H1 (cell line): Measurements from ENCODE around the gene NSUN6. TPM values are rescaled to one million over a fixed set of nuclear protein-coding genes. Genes with fewer than 3 reads are reported as not detected.
A peak's percentile ranks its signal among the peaks of the same experiment; 100 is the strongest.

Source experiments
- CTCF ChIA-PET: fragments of 300-600 bp; sonication (Branson Sonifier 250); formaldehyde crosslinking; loops from one replicate; lab custom pipeline; 2021; ENCODE audit not compliant: partially characterized antibody; lab: Charles Lee
- POLR2A ChIA-PET: fragments of 300-600 bp; sonication (Branson Sonifier 250); formaldehyde crosslinking; loops from one replicate; lab custom pipeline; 2021; ENCODE audit warnings: inconsistent platforms; ENCODE audit not compliant: partially characterized antibody; lab: Charles Lee
- DNase-seq, 2 experiments: peaks; one replicate each; pipeline versions ENCODE4 v3.0.0 to v3.0.0-alpha.2; 2010 to 2022; ENCODE audit warnings: low spot score in 2 of 2, low read depth in 1 of 2, mixed read lengths in 1 of 2
- FAIRE-seq: peaks from 2 replicates; lab custom pipeline; 2011; peaks lifted over from hg19 to GRCh38; lab: Jason Lieb, UNC
- H2AFZ ChIP-seq: 2 replicates; pipeline ENCODE4 v1.8.1; 2012; ENCODE audit warnings: low read length, inconsistent platforms
- H2AK5ac ChIP-seq: 2 replicates; pipeline ENCODE4 v1.6.1; 2013; ENCODE audit warnings: low read depth, low read length
- H2BK120ac ChIP-seq: replicated peaks from 2 replicates; pipeline ENCODE3; 2013; ENCODE audit warnings: low read depth, low read length, inconsistent platforms
- H2BK12ac ChIP-seq: 2 replicates; pipeline ENCODE4 v1.6.1; 2013; ENCODE audit warnings: low read depth, low read length
- H2BK15ac ChIP-seq: 2 replicates; pipeline ENCODE4 v1.6.1; 2013; ENCODE audit warnings: low read length
- H2BK20ac ChIP-seq: 2 replicates; pipeline ENCODE4 v1.6.1; 2013; ENCODE audit warnings: low read length
- H2BK5ac ChIP-seq: 2 replicates; pipeline ENCODE4 v1.6.1; 2013; ENCODE audit warnings: low read depth, low read length
- H3K14ac ChIP-seq: 2 replicates; pipeline ENCODE4 v1.6.1; 2013; ENCODE audit warnings: inconsistent platforms; ENCODE audit not compliant: insufficient read length
- H3K18ac ChIP-seq: 2 replicates; pipeline ENCODE4 v1.6.1; 2013; ENCODE audit warnings: low read length; ENCODE audit errors: extremely low read depth
- H3K23ac ChIP-seq: 2 replicates; pipeline ENCODE4 v1.6.1; 2013; ENCODE audit warnings: inconsistent platforms; ENCODE audit not compliant: insufficient read length
- H3K23me2 ChIP-seq: 2 replicates; pipeline ENCODE4 v1.6.1; 2013; ENCODE audit warnings: low read depth, low read length
- H3K27ac ChIP-seq: 2 replicates; pipeline ENCODE4 v1.6.1; 2011; ENCODE audit warnings: low read depth, low read length, inconsistent platforms
- H3K27me3 ChIP-seq, 4 experiments: replicated peaks in 1 of 4; 1 replicate in 1 of 4; 2 replicates in 3 of 4; pipeline versions ENCODE4 v1.6.1 to v1.8.1; 2011 to 2013; ENCODE audit warnings: low read length in 3 of 4, mild to moderate bottlenecking in 3 of 4, inconsistent platforms in 2 of 4, mixed read lengths in 2 of 4, moderate library complexity in 1 of 4; ENCODE audit not compliant: control insufficient read depth in 3 of 4, insufficient read depth in 3 of 4; ENCODE audit errors: extremely low read depth in 1 of 4
- H3K36me3 ChIP-seq, 4 experiments: 2 replicates each; pipeline versions ENCODE4 v1.6.1 to v1.8.1; 2011 to 2013; ENCODE audit warnings: mild to moderate bottlenecking in 4 of 4, low read length in 3 of 4, moderate library complexity in 2 of 4, control low read depth in 1 of 4, inconsistent platforms in 1 of 4; ENCODE audit not compliant: insufficient read depth in 4 of 4, control insufficient read depth in 2 of 4
- H3K4ac ChIP-seq: replicated peaks from 2 replicates; pipeline ENCODE3; 2013; ENCODE audit warnings: low read length, low read depth, mixed read lengths, inconsistent platforms; ENCODE audit not compliant: insufficient read length
- H3K4me1 ChIP-seq, 4 experiments: replicated peaks in 1 of 4; 1 replicate in 1 of 4; 2 replicates in 3 of 4; pipeline versions ENCODE4 v1.6.1 to v1.8.1; 2011 to 2013; ENCODE audit warnings: low read length in 3 of 4, inconsistent platforms in 2 of 4, mixed read lengths in 1 of 4; ENCODE audit not compliant: insufficient read depth in 4 of 4, control insufficient read depth in 3 of 4
- H3K4me2 ChIP-seq, 2 experiments: 2 replicates each; pipeline versions ENCODE4 v1.6.1 to v1.8.1; 2011 to 2013; ENCODE audit warnings: low read depth in 2 of 2, low read length in 2 of 2, control low read depth in 1 of 2, inconsistent platforms in 1 of 2, mild to moderate bottlenecking in 1 of 2; ENCODE audit not compliant: insufficient read depth in 1 of 2
- H3K4me3 ChIP-seq, 4 experiments: fragments of 200-600, 300-600 bp in 1 of 4; sonication (generic), shearing (Covaris generic), sonication (Bioruptor Twin) in 1 of 4; 2 replicates each; pipeline versions ENCODE4 v1.5.1 to v1.8.1; 2011 to 2016; ENCODE audit warnings: low read length in 4 of 4, low read depth in 3 of 4, control low read depth in 2 of 4, inconsistent platforms in 2 of 4, mild to moderate bottlenecking in 2 of 4, mixed read lengths in 1 of 4, moderate library complexity in 1 of 4; ENCODE audit not compliant: insufficient read depth in 2 of 4; ENCODE audit errors: extremely low read depth in 1 of 4
- H3K56ac ChIP-seq: replicated peaks from 2 replicates; pipeline ENCODE3; 2013; ENCODE audit warnings: low read depth, mild to moderate bottlenecking, mixed read lengths, low read length, inconsistent platforms; ENCODE audit not compliant: insufficient read length
- H3K79me1 ChIP-seq: 2 replicates; pipeline ENCODE4 v1.6.1; 2013; ENCODE audit warnings: low read depth, low read length, control low read depth
- H3K79me2 ChIP-seq, 2 experiments: 2 replicates each; pipeline versions ENCODE4 v1.6.1 to v1.8.1; 2012 to 2013; ENCODE audit warnings: low read length in 2 of 2, mild to moderate bottlenecking in 2 of 2, inconsistent platforms in 1 of 2; ENCODE audit not compliant: insufficient read depth in 2 of 2, control insufficient read depth in 1 of 2
- H3K9ac ChIP-seq, 4 experiments: replicated peaks in 1 of 4; 1 replicate in 1 of 4; 2 replicates in 3 of 4; pipeline versions ENCODE4 v1.6.1 to v1.8.1; 2011 to 2013; ENCODE audit warnings: low read depth in 3 of 4, low read length in 3 of 4, control low read depth in 2 of 4, mild to moderate bottlenecking in 2 of 4, moderate library complexity in 2 of 4, inconsistent platforms in 1 of 4; ENCODE audit errors: extremely low read depth in 1 of 4
- H3K9me3 ChIP-seq, 2 experiments: 2 replicates each; pipeline versions ENCODE4 v1.6.1 to v1.8.1; 2012 to 2013; ENCODE audit warnings: mild to moderate bottlenecking in 2 of 2, moderate library complexity in 2 of 2, control low read depth in 1 of 2, inconsistent platforms in 1 of 2, low read depth in 1 of 2, low read length in 1 of 2, mixed read lengths in 1 of 2; ENCODE audit not compliant: insufficient read depth in 2 of 2
- H4K20me1 ChIP-seq, 2 experiments: replicated peaks in 1 of 2; 2 replicates each; pipeline versions ENCODE3 to v1.8.1; 2011 to 2013; ENCODE audit warnings: inconsistent platforms in 2 of 2, low read length in 2 of 2, mild to moderate bottlenecking in 1 of 2; ENCODE audit not compliant: insufficient read depth in 2 of 2, control insufficient read depth in 1 of 2
- H4K5ac ChIP-seq: 2 replicates; pipeline ENCODE4 v1.6.1; 2013; ENCODE audit warnings: low read length, low read depth, mixed read lengths, inconsistent platforms; ENCODE audit not compliant: insufficient read length
- H4K8ac ChIP-seq: 2 replicates; pipeline ENCODE4 v1.8.0; 2013; ENCODE audit warnings: mild to moderate bottlenecking, moderate library complexity, low read length, inconsistent platforms; ENCODE audit not compliant: insufficient read depth; ENCODE audit errors: extremely low read depth
- H4K91ac ChIP-seq: replicated peaks from 2 replicates; pipeline ENCODE3; 2013; ENCODE audit warnings: low read length, mixed read lengths, inconsistent platforms; ENCODE audit not compliant: insufficient read length
- HDAC2 ChIP-seq, 2 experiments: fragments of 300-600 bp in 1 of 2; sonication (generic) in 1 of 2; IDR thresholded peaks; 2 replicates each; pipeline ENCODE4 v1.6.1; 2011 to 2012; ENCODE audit warnings: low read depth in 2 of 2, low read length in 2 of 2, mild to moderate bottlenecking in 2 of 2, moderate library complexity in 2 of 2, borderline replicate concordance in 1 of 2, inconsistent platforms in 1 of 2
- TEAD4 ChIP-seq: IDR thresholded peaks from 2 replicates; pipeline ENCODE4 v1.6.1; 2012; ENCODE audit warnings: low read depth, low read length, inconsistent platforms, mixed read lengths
- WGBS, 2 experiments: shearing (Covaris generic) in 1 of 2; methylation state at CpG; one replicate each; pipeline versions ENCODE4 v1.1.6 to v1.1.7; 2013 to 2015; ENCODE audit warnings: low lambda C conversion rate in 2 of 2, mixed read lengths in 2 of 2, inconsistent platforms in 1 of 2, low coverage in 1 of 2, missing lambda C conversion rate in 1 of 2; ENCODE audit not compliant: insufficient replicate concordance in 2 of 2, insufficient coverage in 1 of 2, insufficient read length in 1 of 2; ENCODE audit errors: extremely low coverage in 1 of 2, missing lambda C conversion rate in 1 of 2; 5-methylcytosine and 5-hydroxymethylcytosine counted together
- polyA plus RNA-seq, 7 experiments: library from polyadenylated mRNA; depleted of rRNA in 3 of 7; stranded (reverse) in 5 of 7; unstranded in 2 of 7; fragments of >200 nt in 5 of 7; fragments of 200-250 nt in 2 of 7; gene quantifications; 1 replicate in 5 of 7; 2 replicates in 1 of 7; 4 replicates in 1 of 7; pipeline versions ENCODE4 v1.2.1 to v1.2.3, GENCODE V29; 2011 to 2013; ENCODE audit warnings: missing spikeins in 2 of 7, mixed read lengths in 2 of 7
- total RNA-seq: library from RNA; stranded (reverse); fragmentation: NEBNext Ultra II Directional; extraction: Animal tissue kit (Norgen Biotek cat#: 25700); gene quantifications from 2 replicates; pipeline ENCODE4 v1.2.1, GENCODE V29; 2021

NSUN6 gene
- total and polyA plus RNA-seq, 2 of the 8 experiments (the other 6 are each of a cell fraction or from before 2014, with no cell fraction given), result 5.9 to 14.4 TPM

GRCh38 chr10:18556522-18557147 lies 94.8 kb downstream of the NSUN6 start:
- peak overlapping the region; percentile 98; the same call in 1 of the 2 replicates for H2AK5ac ChIP-seq
- 84 to 100% methylated on average over 3 of the region's 3 CpGs for whole genome bisulfite sequencing, 2 experiments
- no peak overlapping the region; the same call in 1 of the 2 replicates for H2BK5ac ChIP-seq
- no peak overlapping the region for H2BK120ac ChIP-seq
- H3K36me3 ChIP-seq, result peaks cover 0 to 63% (median 11%) of the 10 kb centered on the region in 4 experiments; a peak in 5 of 8 replicates
- H3K14ac ChIP-seq, result no peak overlapping the region
- no peaks in the 10 kb centered on the region for H3K4me1 ChIP-seq
- no peak overlapping the region for H3K4me3 ChIP-seq
- peaks cover 62% of the 10 kb centered on the region; the same call in 1 of the 2 replicates for H3K23me2 ChIP-seq
- H3K18ac ChIP-seq, result no peak overlapping the region
- H3K4me2 ChIP-seq, result no peak overlapping the region
- H4K8ac ChIP-seq, result no peak overlapping the region
- H2AFZ ChIP-seq, result no peak overlapping the region
- no peaks in the 10 kb centered on the region for H3K79me1 ChIP-seq
- ChIA-PET CTCF (no interaction called here), POLR2A (no interaction called here)
- no peaks in the 10 kb centered on the region for H3K79me2 ChIP-seq
- no peak overlapping the region for H3K27ac ChIP-seq
- H3K27me3 ChIP-seq, result no peaks in the 10 kb centered on the region
- no peak overlapping the region for H3K23ac ChIP-seq
- no peak overlapping the region for H3K4ac ChIP-seq
- H3K9ac ChIP-seq, result no peak overlapping the region
- no peak overlapping the region for H4K5ac ChIP-seq
- no peak overlapping the region for H4K91ac ChIP-seq
- FAIRE-seq, result no peak
- peak overlapping the region; percentile 68; the same call in 1 of the 2 replicates for H2BK12ac ChIP-seq
- no peak for DNase-seq
- no peak overlapping the region for H3K56ac ChIP-seq
- no peak overlapping the region for H2BK20ac ChIP-seq
- TF ChIP-seq HDAC2 (IDR thresholded peaks at IDR 0.05; ENCODE audit: borderline replicate concordance in 1 of 2, low read depth in 2 of 2, low read length in 2 of 2) (no peak), TEAD4 (peak; percentile 37; the same call in 1 of the 2 replicates)
- peaks cover 4 to 78% of the 10 kb centered on the region in 2 experiments; a peak in 3 of 4 replicates for H3K9me3 ChIP-seq
- H4K20me1 ChIP-seq, result no peaks in the 10 kb centered on the region
- H2BK15ac ChIP-seq, result no peak overlapping the region
